Measurements from ENCODE around the gene BTBD19.
"Not testable (repeated sequence)": the region's sequence is repeated elsewhere in the genome, so short reads cannot be mapped to it uniquely, and the experiment has no call there.

The BTBD19 gene

GRCh38 chr1:44812822-44813543 is 4.7 kb downstream of the BTBD19 start:
- no peak overlapping the region for H3K4me3 Mint-ChIP-seq
- H3K27me3 Mint-ChIP-seq, result no peaks in the 10 kb centered on the region
- no peak overlapping the region for H3K27ac Mint-ChIP-seq
- H3K36me3 Mint-ChIP-seq, result peaks cover 6% of the 10 kb centered on the region
- H3K4me1 Mint-ChIP-seq (ENCODE audit: low read depth), result peaks cover 63% of the 10 kb centered on the region
- no peaks in the 10 kb centered on the region for H3K9me3 Mint-ChIP-seq (ENCODE audit: low read depth)

- H3K4me1 Mint-ChIP-seq (ENCODE audit: low read depth), result peaks cover 58% of the 10 kb centered on the region
Observed at GRCh38 chr1:44815926-44816325, 7.6 kb downstream of the BTBD19 start.

GRCh38 chr1:44817307-44817706 is 9.0 kb downstream of the BTBD19 start:
- H3K4me1 Mint-ChIP-seq (ENCODE audit: low read depth), result peaks cover 47% of the 10 kb centered on the region
- peak overlapping the region; percentile 64 for H3K27ac Mint-ChIP-seq
- no peaks in the 10 kb centered on the region for H3K9me3 Mint-ChIP-seq (ENCODE audit: low read depth)
- H3K27me3 Mint-ChIP-seq, result no peaks in the 10 kb centered on the region
- H3K36me3 Mint-ChIP-seq, result peaks cover 3% of the 10 kb centered on the region
- no peak overlapping the region for H3K4me3 Mint-ChIP-seq

More at GRCh38 chr1:44815926-44816325, 7.6 kb downstream of the BTBD19 start:
- H3K4me3 Mint-ChIP-seq, result peak overlapping the region; percentile 20
- H3K27me3 Mint-ChIP-seq; H3K27ac Mint-ChIP-seq; H3K36me3 Mint-ChIP-seq; H3K9me3 Mint-ChIP-seq (ENCODE audit: low read depth): not testable (repeated sequence)

GRCh38 chr1:44817771-44818495 is 9.6 kb downstream of the BTBD19 start:
- Mint-ChIP-seq H3K4me1 (ENCODE audit: low read depth) (peaks cover 47% of the 10 kb centered on the region), H3K27ac (peak overlapping the region; percentile 83), H3K9me3 (ENCODE audit: low read depth) (no peaks in the 10 kb centered on the region), H3K36me3 (peaks cover 3% of the 10 kb centered on the region), H3K4me3 (peak overlapping the region; percentile 67), H3K27me3 (no peaks in the 10 kb centered on the region)

GRCh38 chr1:44819196-44819607 is 10.9 kb downstream of the BTBD19 start:
- Mint-ChIP-seq H3K27ac (peak overlapping the region; percentile 100), H3K4me3 (peak overlapping the region; percentile 90), H3K36me3 (peaks cover 3% of the 10 kb centered on the region)

GRCh38 chr1:44819608-44820327 is 11.4 kb downstream of the BTBD19 start:
- Mint-ChIP-seq H3K4me1 (ENCODE audit: low read depth) (peaks cover 41% of the 10 kb centered on the region), H3K4me3 (peak overlapping the region; percentile 90), H3K36me3 (peaks cover 3% of the 10 kb centered on the region), H3K9me3 (ENCODE audit: low read depth) (no peaks in the 10 kb centered on the region), H3K27me3 (no peaks in the 10 kb centered on the region), H3K27ac (peak overlapping the region; percentile 100)

More at GRCh38 chr1:44819196-44819607, 10.9 kb downstream of the BTBD19 start:
- Mint-ChIP-seq H3K9me3 (ENCODE audit: low read depth) (no peaks in the 10 kb centered on the region), H3K27me3 (no peaks in the 10 kb centered on the region), H3K4me1 (ENCODE audit: low read depth) (peaks cover 44% of the 10 kb centered on the region)

GRCh38 chr1:44820328-44821239 is 12.3 kb downstream of the BTBD19 start:
- Mint-ChIP-seq H3K4me3 (peak overlapping the region; percentile 90), H3K27ac (peak overlapping the region; percentile 100), H3K27me3 (no peaks in the 10 kb centered on the region), H3K36me3 (no peaks in the 10 kb centered on the region), H3K9me3 (ENCODE audit: low read depth) (no peaks in the 10 kb centered on the region), H3K4me1 (ENCODE audit: low read depth) (peaks cover 36% of the 10 kb centered on the region)

GRCh38 chr1:44821240-44821715 is 13.0 kb downstream of the BTBD19 start:
- Mint-ChIP-seq H3K36me3 (no peaks in the 10 kb centered on the region), H3K4me1 (ENCODE audit: low read depth) (peaks cover 36% of the 10 kb centered on the region), H3K9me3 (ENCODE audit: low read depth) (no peaks in the 10 kb centered on the region), H3K27me3 (no peaks in the 10 kb centered on the region), H3K27ac (peak overlapping the region; percentile 100), H3K4me3 (peak overlapping the region; percentile 90)

- H3K27ac Mint-ChIP-seq, result no peak overlapping the region
- H3K36me3 Mint-ChIP-seq, result no peaks in the 10 kb centered on the region
- peaks cover 33% of the 10 kb centered on the region for H3K4me1 Mint-ChIP-seq (ENCODE audit: low read depth)
Observed at GRCh38 chr1:44822131-44822701, 13.9 kb downstream of the BTBD19 start.

GRCh38 chr1:44822981-44823451 is 14.7 kb downstream of the BTBD19 start:
- H3K9me3 Mint-ChIP-seq (ENCODE audit: low read depth), result no peaks in the 10 kb centered on the region
- no peak overlapping the region for H3K4me3 Mint-ChIP-seq
- H3K4me1 Mint-ChIP-seq (ENCODE audit: low read depth), result peaks cover 27% of the 10 kb centered on the region
- no peaks in the 10 kb centered on the region for H3K36me3 Mint-ChIP-seq
- H3K27me3 Mint-ChIP-seq, result no peaks in the 10 kb centered on the region
- H3K27ac Mint-ChIP-seq, result no peak overlapping the region

More at GRCh38 chr1:44822131-44822701, 13.9 kb downstream of the BTBD19 start:
- H3K4me3 Mint-ChIP-seq, result no peak overlapping the region
- no peaks in the 10 kb centered on the region for H3K9me3 Mint-ChIP-seq (ENCODE audit: low read depth)
- H3K27me3 Mint-ChIP-seq, result no peaks in the 10 kb centered on the region

- not testable (repeated sequence) for H3K27ac Mint-ChIP-seq; H3K27me3 Mint-ChIP-seq; H3K4me3 Mint-ChIP-seq; H3K9me3 Mint-ChIP-seq (ENCODE audit: low read depth); H3K36me3 Mint-ChIP-seq
- H3K4me1 Mint-ChIP-seq (ENCODE audit: low read depth), result peaks cover 16% of the 10 kb centered on the region
Observed at GRCh38 chr1:44824392-44824791, 16.1 kb downstream of the BTBD19 start.

GRCh38 chr1:44826375-44827196 is 18.3 kb downstream of the BTBD19 start:
- no peaks in the 10 kb centered on the region for H3K27me3 Mint-ChIP-seq
- H3K9me3 Mint-ChIP-seq (ENCODE audit: low read depth), result no peaks in the 10 kb centered on the region
- H3K4me3 Mint-ChIP-seq, result no peak overlapping the region
- no peak overlapping the region for H3K27ac Mint-ChIP-seq
- no peaks in the 10 kb centered on the region for H3K36me3 Mint-ChIP-seq
- H3K4me1 Mint-ChIP-seq (ENCODE audit: low read depth), result no peaks in the 10 kb centered on the region

All from activated naive CD8-positive, alpha-beta T cell (primary cell).